ENCODE measurements around the gene IL1RAPL2.

The IL1RAPL2 gene

GRCh38 chrX:104707042-104707441 lies 141.0 kb downstream of the IL1RAPL2 start:
- no peaks in the 10 kb centered on the region for H3K9me3 ChIP-seq (ENCODE audit: control insufficient read depth, insufficient read depth, low read length)
- no peaks in the 10 kb centered on the region for H3K36me3 ChIP-seq (ENCODE audit: insufficient read depth, low read length)
- no peak overlapping the region for H3K9ac ChIP-seq (ENCODE audit: low read depth, low read length)
- H3K4me1 ChIP-seq (ENCODE audit: insufficient read depth, low read length) = no peaks in the 10 kb centered on the region

DNA sequence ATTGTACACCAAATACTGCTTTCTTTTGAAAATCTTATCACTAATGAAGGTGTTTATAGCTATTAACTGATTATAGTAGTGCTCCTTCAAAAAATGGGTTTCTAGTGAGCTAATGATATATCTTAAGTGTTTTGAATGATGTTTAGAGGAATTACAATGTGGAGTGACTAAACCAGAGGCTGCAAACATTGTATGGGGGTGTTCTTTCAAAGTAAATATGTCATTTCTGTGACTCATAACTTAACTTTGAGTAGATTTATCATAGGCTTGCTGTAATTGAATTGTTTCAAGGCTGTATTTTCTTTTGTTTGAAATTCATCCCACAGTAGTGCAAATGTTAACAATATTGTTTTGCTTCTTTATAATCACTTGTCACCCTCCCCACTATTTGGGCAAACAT lies 141.6 kb downstream of the IL1RAPL2 start:
- no peaks in the 10 kb centered on the region for H3K36me3 ChIP-seq (ENCODE audit: insufficient read depth, low read length)
- no peak overlapping the region for H3K9ac ChIP-seq (ENCODE audit: low read depth, low read length)
- H3K9me3 ChIP-seq (ENCODE audit: control insufficient read depth, insufficient read depth, low read length) = no peaks in the 10 kb centered on the region
- H3K4me1 ChIP-seq (ENCODE audit: insufficient read depth, low read length) = no peaks in the 10 kb centered on the region

DNA sequence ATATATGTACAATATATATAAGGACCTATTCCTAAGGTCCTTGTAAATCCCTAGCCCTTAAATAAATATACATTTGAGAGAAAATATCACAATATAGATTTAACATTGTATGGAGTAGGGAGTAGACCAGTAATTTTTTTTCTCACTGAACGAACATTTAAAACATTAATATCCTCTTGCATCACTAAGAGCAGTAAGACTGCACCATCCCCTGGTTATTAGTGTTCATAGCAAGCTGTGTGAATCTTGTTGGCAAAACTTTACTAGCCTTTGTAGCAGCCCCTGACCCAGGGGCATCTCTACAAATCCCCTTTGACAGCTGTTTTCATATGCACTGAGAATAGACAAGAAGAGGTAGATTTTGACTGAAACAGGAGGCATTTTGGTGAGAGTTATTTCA lies 146.5 kb downstream of the IL1RAPL2 start:
- H3K9ac ChIP-seq (ENCODE audit: low read depth, low read length) = no peak overlapping the region

GRCh38 chrX:104721854-104722253 lies 155.9 kb downstream of the IL1RAPL2 start:
- H3K4me1 ChIP-seq (ENCODE audit: insufficient read depth, low read length) = no peaks in the 10 kb centered on the region
- H3K9me3 ChIP-seq (ENCODE audit: control insufficient read depth, insufficient read depth, low read length) = no peaks in the 10 kb centered on the region
- no peaks in the 10 kb centered on the region for H3K36me3 ChIP-seq (ENCODE audit: insufficient read depth, low read length)
- H3K9ac ChIP-seq (ENCODE audit: low read depth, low read length) = no peak overlapping the region

More for the DNA sequence above, 146.5 kb downstream of the IL1RAPL2 start:
- Histone ChIP-seq H3K4me1 (ENCODE audit: insufficient read depth, low read length) (no peaks in the 10 kb centered on the region), H3K36me3 (ENCODE audit: insufficient read depth, low read length) (no peaks in the 10 kb centered on the region), H3K9me3 (ENCODE audit: control insufficient read depth, insufficient read depth, low read length) (no peaks in the 10 kb centered on the region)

- H3K4me1 ChIP-seq (ENCODE audit: insufficient read depth, low read length) = no peaks in the 10 kb centered on the region
Measured at GRCh38 chrX:104728456-104728855, 162.5 kb downstream of the IL1RAPL2 start.

GRCh38 chrX:104742355-104742754 lies 176.4 kb downstream of the IL1RAPL2 start:
- no peak overlapping the region for H3K9ac ChIP-seq (ENCODE audit: low read depth, low read length)
- no peaks in the 10 kb centered on the region for H3K9me3 ChIP-seq (ENCODE audit: control insufficient read depth, insufficient read depth, low read length)
- peaks cover 15% of the 10 kb centered on the region; the same call in 1 of the 2 replicates for H3K4me1 ChIP-seq (ENCODE audit: insufficient read depth, low read length)
- H3K36me3 ChIP-seq (ENCODE audit: insufficient read depth, low read length) = no peaks in the 10 kb centered on the region

More at GRCh38 chrX:104728456-104728855, 162.5 kb downstream of the IL1RAPL2 start:
- H3K9ac ChIP-seq (ENCODE audit: low read depth, low read length) = no peak overlapping the region
- no peaks in the 10 kb centered on the region for H3K36me3 ChIP-seq (ENCODE audit: insufficient read depth, low read length)
- H3K9me3 ChIP-seq (ENCODE audit: control insufficient read depth, insufficient read depth, low read length) = no peaks in the 10 kb centered on the region

DNA sequence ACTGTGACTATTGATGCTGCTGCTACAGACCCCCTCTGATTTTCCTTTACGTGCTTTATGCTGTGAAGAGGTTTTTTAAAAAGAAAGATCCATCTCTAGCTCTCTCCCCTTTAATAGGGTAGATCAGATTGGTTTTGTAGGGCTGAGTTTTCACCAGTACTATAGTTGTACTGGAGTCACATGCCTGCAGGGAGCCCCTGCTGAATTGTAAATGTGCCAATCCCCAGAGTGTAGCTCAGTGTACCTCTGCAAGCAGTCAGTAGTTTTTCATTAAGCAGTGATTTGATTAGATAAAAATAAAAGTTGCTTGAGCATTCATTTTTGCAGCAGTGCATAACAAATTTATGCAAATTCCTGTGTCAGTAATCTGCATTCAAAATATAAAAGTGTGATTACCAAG lies 179.2 kb downstream of the IL1RAPL2 start:
- Histone ChIP-seq H3K4me1 (ENCODE audit: insufficient read depth, low read length) (peaks cover 15% of the 10 kb centered on the region; the same call in 1 of the 2 replicates), H3K9me3 (ENCODE audit: control insufficient read depth, insufficient read depth, low read length) (no peaks in the 10 kb centered on the region), H3K36me3 (ENCODE audit: insufficient read depth, low read length) (no peaks in the 10 kb centered on the region), H3K9ac (ENCODE audit: low read depth, low read length) (no peak overlapping the region)

GRCh38 chrX:104749951-104750610 lies 184.1 kb downstream of the IL1RAPL2 start:
- Histone ChIP-seq H3K9me3 (ENCODE audit: control insufficient read depth, insufficient read depth, low read length) (no peaks in the 10 kb centered on the region), H3K9ac (ENCODE audit: low read depth, low read length) (no peak overlapping the region), H3K4me1 (ENCODE audit: insufficient read depth, low read length) (peaks cover 4% of the 10 kb centered on the region; the same call in 1 of the 2 replicates)

DNA sequence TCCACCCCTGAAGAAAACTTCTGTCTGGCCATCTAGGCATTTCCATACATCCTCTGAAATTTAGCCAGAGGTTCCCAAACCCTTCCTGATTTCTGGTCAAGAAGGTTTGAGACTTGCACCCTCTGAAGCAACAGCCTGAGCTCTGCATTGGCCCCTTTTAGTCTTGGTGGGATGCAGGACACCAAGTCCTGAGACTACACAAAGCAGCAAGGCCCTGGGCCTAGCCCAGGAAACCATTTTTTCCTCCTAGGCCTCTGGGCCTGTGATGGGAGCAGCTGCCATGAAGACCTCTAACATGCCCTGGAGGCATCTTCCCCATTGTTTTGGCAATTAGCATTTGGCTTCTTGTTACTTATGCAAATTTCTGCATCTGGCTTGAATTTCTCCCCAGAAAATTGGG lies 196.6 kb downstream of the IL1RAPL2 start:
- H3K9me3 ChIP-seq (ENCODE audit: control insufficient read depth, insufficient read depth, low read length) = peaks cover 9% of the 10 kb centered on the region; the same call in 1 of the 2 replicates
- H3K9ac ChIP-seq (ENCODE audit: low read depth, low read length) = no peak overlapping the region
- H3K4me1 ChIP-seq (ENCODE audit: insufficient read depth, low read length) = no peaks in the 10 kb centered on the region
- no peaks in the 10 kb centered on the region for H3K36me3 ChIP-seq (ENCODE audit: insufficient read depth, low read length)

More at GRCh38 chrX:104749951-104750610, 184.1 kb downstream of the IL1RAPL2 start:
- no peaks in the 10 kb centered on the region for H3K36me3 ChIP-seq (ENCODE audit: insufficient read depth, low read length)

GRCh38 chrX:104789784-104790183 lies 223.8 kb downstream of the IL1RAPL2 start:
- Histone ChIP-seq H3K36me3 (ENCODE audit: insufficient read depth, low read length) (no peaks in the 10 kb centered on the region), H3K4me1 (ENCODE audit: insufficient read depth, low read length) (no peaks in the 10 kb centered on the region; the same call in 1 of the 2 replicates), H3K9me3 (ENCODE audit: control insufficient read depth, insufficient read depth, low read length) (no peaks in the 10 kb centered on the region), H3K9ac (ENCODE audit: low read depth, low read length) (no peak overlapping the region)

- peaks cover 18% of the 10 kb centered on the region; the same call in 1 of the 2 replicates for H3K4me1 ChIP-seq (ENCODE audit: insufficient read depth, low read length)
- H3K36me3 ChIP-seq (ENCODE audit: insufficient read depth, low read length) = no peaks in the 10 kb centered on the region
- H3K9ac ChIP-seq (ENCODE audit: low read depth, low read length) = no peak overlapping the region
- H3K9me3 ChIP-seq (ENCODE audit: control insufficient read depth, insufficient read depth, low read length) = no peaks in the 10 kb centered on the region
Measured at GRCh38 chrX:104795804-104796203, 229.8 kb downstream of the IL1RAPL2 start.

DNA sequence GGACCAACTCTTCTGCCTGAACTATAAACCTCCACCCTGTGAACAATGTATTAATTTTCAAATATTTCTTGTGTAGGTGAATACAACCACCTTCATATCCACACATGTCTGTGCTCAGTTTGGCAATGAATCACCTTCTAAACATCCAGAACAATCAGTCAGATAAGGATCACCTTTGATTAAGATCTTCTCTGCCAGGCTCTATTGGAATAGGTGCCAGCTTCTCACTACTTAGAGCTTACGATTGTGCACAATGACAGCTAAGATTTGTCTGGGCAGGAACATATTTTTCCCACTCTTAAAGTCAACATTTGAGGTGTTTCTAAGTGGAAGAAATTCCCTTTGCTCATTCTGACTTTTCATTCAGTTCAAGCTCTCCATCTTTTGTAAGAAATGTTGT lies 237.2 kb downstream of the IL1RAPL2 start:
- H3K9me3 ChIP-seq (ENCODE audit: control insufficient read depth, insufficient read depth, low read length) = no peaks in the 10 kb centered on the region
- H3K4me1 ChIP-seq (ENCODE audit: insufficient read depth, low read length) = peaks cover 9% of the 10 kb centered on the region; the same call in 1 of the 2 replicates
- no peak overlapping the region for H3K9ac ChIP-seq (ENCODE audit: low read depth, low read length)
- no peaks in the 10 kb centered on the region for H3K36me3 ChIP-seq (ENCODE audit: insufficient read depth, low read length)

- H3K4me1 ChIP-seq (ENCODE audit: insufficient read depth, low read length) = peaks cover 11% of the 10 kb centered on the region; the same call in 1 of the 2 replicates
- H3K36me3 ChIP-seq (ENCODE audit: insufficient read depth, low read length) = no peaks in the 10 kb centered on the region
- no peak overlapping the region for H3K9ac ChIP-seq (ENCODE audit: low read depth, low read length)
- no peaks in the 10 kb centered on the region for H3K9me3 ChIP-seq (ENCODE audit: control insufficient read depth, insufficient read depth, low read length)
Measured at GRCh38 chrX:104806346-104806745, 240.3 kb downstream of the IL1RAPL2 start.

GRCh38 chrX:104833401-104833800 lies 267.4 kb downstream of the IL1RAPL2 start:
- Histone ChIP-seq H3K9ac (ENCODE audit: low read depth, low read length) (no peak overlapping the region), H3K36me3 (ENCODE audit: insufficient read depth, low read length) (no peaks in the 10 kb centered on the region), H3K9me3 (ENCODE audit: control insufficient read depth, insufficient read depth, low read length) (no peaks in the 10 kb centered on the region), H3K4me1 (ENCODE audit: insufficient read depth, low read length) (no peaks in the 10 kb centered on the region; the same call in 1 of the 2 replicates)

GRCh38 chrX:104842646-104843045 lies 276.6 kb downstream of the IL1RAPL2 start:
- H3K4me1 ChIP-seq (ENCODE audit: insufficient read depth, low read length) = no peaks in the 10 kb centered on the region
- H3K9ac ChIP-seq (ENCODE audit: low read depth, low read length) = no peak overlapping the region
- H3K36me3 ChIP-seq (ENCODE audit: insufficient read depth, low read length) = no peaks in the 10 kb centered on the region
- H3K9me3 ChIP-seq (ENCODE audit: control insufficient read depth, insufficient read depth, low read length) = no peaks in the 10 kb centered on the region

Data from ES-I3 (cell line).